Omental fat pad (tissue), 4 donors: ENCODE measurements around the gene HUS1. TPM values are rescaled to one million over a fixed set of nuclear protein-coding genes. Genes with fewer than 3 reads are reported as not detected.

Source experiments
- ATAC-seq: fragments of 150-250 bp; one replicate; pipeline ENCODE4 v1.9.1; 2016; ENCODE audit warnings: mild to moderate bottlenecking, moderate library complexity; ENCODE audit not compliant: low FRiP score
- DNase-seq: peaks from one replicate; pipeline ENCODE4 v3.0.0-alpha.2; 2019; ENCODE audit warnings: low spot score
- CTCF ChIP-seq, 3 donors: fragments of 450-650 bp; IDR thresholded peaks; one replicate each; pipeline ENCODE4 v1.5.1; 2016 to 2017; ENCODE audit warnings: antibody characterized with exemption in 3 of 3, mild to moderate bottlenecking in 3 of 3, moderate library complexity in 2 of 3
- total RNA-seq, 4 donors: library from RNA; depleted of rRNA; stranded (reverse); fragments of >200 nt; gene quantifications; one replicate each; pipeline ENCODE4 v1.1.0, GENCODE V29; 2016

Gene HUS1
- total RNA-seq, 4 donors from 2014 or later = 21.7 to 43.0 (median 32.2) TPM

DNA sequence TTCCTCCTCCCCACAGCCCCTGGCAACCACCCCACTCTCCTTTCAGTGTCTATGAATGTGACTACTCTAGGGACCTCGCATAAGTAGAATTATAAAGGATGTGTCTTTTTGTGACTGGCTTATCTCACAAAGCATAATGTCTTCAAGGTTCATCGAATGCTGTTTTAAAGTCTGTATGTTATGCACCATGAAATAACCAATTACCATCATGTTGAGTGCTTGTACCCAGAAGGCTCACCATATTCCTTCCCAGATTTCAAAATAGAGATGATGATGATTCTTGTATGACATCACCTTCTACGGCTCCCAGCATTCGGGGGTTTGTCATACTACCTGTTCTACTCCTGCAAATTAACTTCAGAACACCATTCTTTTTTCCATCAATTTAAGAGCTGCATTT lies 43.1 kb downstream of the HUS1 start:
- ATAC-seq = no peak
- no peak for DNase-seq
- TF ChIP-seq CTCF (IDR thresholded peaks at IDR 0.05) = no peak

GRCh38 chr7:47935336-47935735 lies 44.1 kb downstream of the HUS1 start:
- TF ChIP-seq CTCF (IDR thresholded peaks at IDR 0.05) = no peak
- ATAC-seq (no peak), DNase-seq (no peak)

DNA sequence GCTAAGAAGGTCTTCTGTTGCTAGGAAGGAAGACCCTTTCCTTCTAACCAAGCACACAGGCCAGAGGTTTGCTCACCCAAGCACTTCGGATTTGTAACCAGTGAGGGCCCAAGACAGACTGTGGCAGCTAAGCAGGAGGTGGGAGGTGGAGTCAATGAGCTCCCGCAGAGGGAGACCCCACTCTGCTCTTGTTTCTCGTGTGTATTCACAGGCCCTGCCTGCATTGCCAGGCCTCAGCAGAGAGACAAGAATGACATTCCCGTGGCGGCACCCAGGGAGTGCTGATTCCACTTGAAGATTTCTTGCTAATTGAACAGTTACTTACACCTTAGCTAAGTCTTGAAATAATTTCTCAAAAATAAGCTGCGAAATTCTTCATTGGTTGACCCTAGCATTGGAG lies 44.6 kb downstream of the HUS1 start:
- DNase-seq (no peak), ATAC-seq (no peak)
- no peak for TF ChIP-seq CTCF (IDR thresholded peaks at IDR 0.05)

DNA sequence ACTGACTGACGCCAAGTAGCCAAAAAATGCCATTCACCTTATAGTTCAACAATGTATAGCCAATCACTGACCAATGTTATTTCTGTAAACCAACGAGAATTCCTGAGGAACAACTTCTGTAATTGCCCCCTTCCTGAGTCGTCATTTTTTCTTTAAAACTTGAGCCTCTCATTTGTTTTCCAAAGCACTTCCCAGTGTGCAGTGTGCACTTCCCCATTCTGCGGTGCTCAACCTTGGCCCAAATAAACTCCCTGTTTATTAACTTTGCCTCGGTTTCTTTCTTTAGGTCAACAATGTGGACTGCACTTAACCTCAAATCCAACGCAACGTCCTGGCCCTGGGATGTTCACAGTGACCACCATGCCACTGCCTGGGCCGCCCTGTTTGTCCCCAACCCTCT lies 46.2 kb downstream of the HUS1 start:
- no peak for TF ChIP-seq CTCF (IDR thresholded peaks at IDR 0.05)
- DNase-seq = no peak
- ATAC-seq = no peak

DNA sequence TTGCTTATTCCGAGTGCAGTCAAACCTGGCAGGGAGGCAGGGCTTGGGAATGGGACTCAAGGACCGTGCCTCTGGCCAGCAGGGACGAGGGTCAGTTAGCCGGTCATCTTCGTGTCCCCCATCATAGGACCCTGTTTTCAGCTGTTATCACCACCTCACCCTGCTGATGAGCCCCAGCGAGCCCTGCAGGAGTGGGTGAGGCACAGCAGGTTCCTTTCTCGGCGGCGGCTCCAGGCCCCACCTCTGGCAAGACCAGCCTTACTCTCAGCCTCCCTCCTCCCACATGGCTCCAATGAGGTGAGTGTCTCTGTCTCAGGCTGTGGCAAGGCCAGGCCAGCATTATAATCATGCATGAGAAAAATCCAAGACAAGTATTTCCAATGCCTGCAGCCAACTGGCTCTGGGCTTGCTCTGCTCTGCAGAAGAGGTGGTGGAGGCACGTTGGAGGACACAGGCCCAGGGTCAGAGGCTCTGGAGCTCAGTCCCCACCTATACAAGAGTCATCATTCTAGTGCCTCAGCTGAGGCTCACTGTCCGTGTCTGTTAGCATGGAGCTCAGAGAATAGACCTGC lies 46.9 kb downstream of the HUS1 start:
- ATAC-seq (no peak), DNase-seq (no peak)
- TF ChIP-seq CTCF (IDR thresholded peaks at IDR 0.05) = no peak

GRCh38 chr7:47932016-47932415 lies 47.4 kb downstream of the HUS1 start:
- no peak for TF ChIP-seq CTCF (IDR thresholded peaks at IDR 0.05)
- no peak for DNase-seq
- no peak for ATAC-seq
